ENCODE data around the gene WRAP73. TPM values are rescaled to one million over a fixed set of nuclear protein-coding genes. Genes with fewer than 3 reads are reported as not detected.

WRAP73 gene
- polyA plus RNA-seq, 2 of the 4 experiments (the other 2 are of a cell fraction) = 15.4 to 16.1 TPM

- CTCF ChIA-PET = interaction anchor here (1.1 kb wide), 1 partner anchor 12 kb away, joined by 3 read pairs; no protein-coding TSS in a partner anchor
- 85% methylated on average over 9 of the region's 11 CpGs for WGBS (ENCODE audit: missing lambda C conversion rate)
Observed at GRCh38 chr1:3603156-3603555, 46.7 kb downstream of the WRAP73 start.

GRCh38 chr1:3602375-3602774 lies 47.5 kb downstream of the WRAP73 start:
- no peak for FAIRE-seq
- WGBS (ENCODE audit: missing lambda C conversion rate) = 59% methylated on average over 3 of the region's 21 CpGs
- Histone ChIP-seq H3K4me1 (no peaks in the 10 kb centered on the region), H3K27ac (no peak overlapping the region), H3K4me3 (no peak overlapping the region), H3K9me3 (no peaks in the 10 kb centered on the region), H3K4me2 (no peak overlapping the region)
- ChIA-PET CTCF (interaction anchor here (1.1 to 1.8 kb wide), 4 partner anchors 11 to 17 kb away, joined by 3 to 5 read pairs (median 5); no protein-coding TSS in a partner anchor), POLR2A (no interaction called here)
- DNase-seq (ENCODE audit: low read depth in 1 of 2, low spot score in 1 of 2) = no peak
- ATAC-seq = no peak
- TF ChIP-seq SREBF2 (IDR thresholded peaks at IDR 0.05) (no peak), USF2 (IDR thresholded peaks at IDR 0.05) (no peak), ZNF302 (CRISPR knock-in tag; IDR thresholded peaks at IDR 0.05) (no peak), ELK1 (IDR thresholded peaks at IDR 0.05; ENCODE audit: low read depth, low read length) (no peak), HOXB5 (CRISPR knock-in tag; IDR thresholded peaks at IDR 0.05) (no peak), KDM1A (IDR thresholded peaks at IDR 0.05; ENCODE audit: low read depth) (no peak), RAD21 (conservative IDR thresholded peaks at IDR 0.05 in 1 of 2, IDR thresholded peaks at IDR 0.05 in 1 of 2) (no peak), CBX2 (IDR thresholded peaks at IDR 0.05; ENCODE audit: borderline replicate concordance, low read depth) (no peak), FOSL2 (IDR thresholded peaks at IDR 0.05) (no peak), FOSL2 (CRISPR knock-in tag; IDR thresholded peaks at IDR 0.05) (no peak), PHF8 (IDR thresholded peaks at IDR 0.05; ENCODE audit: borderline replicate concordance, low read depth) (no peak), NFE2L2 (conservative IDR thresholded peaks at IDR 0.05; ENCODE audit: low read length) (no peak), HOXA7 (CRISPR knock-in tag; IDR thresholded peaks at IDR 0.05) (no peak)

More at GRCh38 chr1:3603156-3603555, 46.7 kb downstream of the WRAP73 start:
- POLR2A ChIA-PET = no interaction called here
- Histone ChIP-seq H3K9me3 (no peaks in the 10 kb centered on the region), H3K4me3 (no peak overlapping the region), H3K4me2 (no peak overlapping the region), H3K27ac (no peak overlapping the region), H3K4me1 (no peaks in the 10 kb centered on the region)
- TF ChIP-seq FOXS1 (CRISPR knock-in tag; IDR thresholded peaks at IDR 0.05) = no peak
- TF ChIP-seq SREBF2 (IDR thresholded peaks at IDR 0.05) = no peak
- TF ChIP-seq BHLHE40 (IDR thresholded peaks at IDR 0.05; ENCODE audit: low read depth, low read length) = no peak
- no peak for TF ChIP-seq FOSL2 (IDR thresholded peaks at IDR 0.05)
- TF ChIP-seq FOSL2 (CRISPR knock-in tag; IDR thresholded peaks at IDR 0.05) = no peak
- no peak for TF ChIP-seq EP300 (IDR thresholded peaks at IDR 0.05)
- no peak for TF ChIP-seq MAX (IDR thresholded peaks at IDR 0.05)
- TF ChIP-seq ESRRA (IDR thresholded peaks at IDR 0.05; ENCODE audit: borderline replicate concordance, low read length) = no peak
- TF ChIP-seq EHF (CRISPR knock-in tag; IDR thresholded peaks at IDR 0.05) = no peak
- no peak for TF ChIP-seq KDM1A (IDR thresholded peaks at IDR 0.05; ENCODE audit: low read depth)
- no peak for TF ChIP-seq HEYL (CRISPR knock-in tag; IDR thresholded peaks at IDR 0.05)
- TF ChIP-seq CBX8 (IDR thresholded peaks at IDR 0.05) = no peak
- TF ChIP-seq HMGXB4 (CRISPR knock-in tag; IDR thresholded peaks at IDR 0.05; ENCODE audit: borderline replicate concordance) = no peak
- no peak for TF ChIP-seq E2F6 (IDR thresholded peaks at IDR 0.05; ENCODE audit: borderline replicate concordance, low read depth)
- no peak for TF ChIP-seq NPAS2 (CRISPR knock-in tag; IDR thresholded peaks at IDR 0.05; ENCODE audit: borderline replicate concordance)
- TF ChIP-seq HOXB13 (CRISPR knock-in tag; IDR thresholded peaks at IDR 0.05; ENCODE audit: low read depth) = no peak
- no peak for TF ChIP-seq REST (IDR thresholded peaks at IDR 0.05)
- no peak for FAIRE-seq
- no peak for DNase-seq (ENCODE audit: low read depth in 1 of 2, low spot score in 1 of 2)
- no peak for ATAC-seq
